Activated gamma-delta T cell treated with anti-CD3 and anti-CD28 coated beads, Interleukin-2, amount 50 U/mL, for 16 hours (primary cell): Measurements from ENCODE around the gene DNAJB5.
"Not testable (repeated sequence)": the region's sequence is repeated elsewhere in the genome, so short reads cannot be mapped to it uniquely, and the experiment has no call there.

Source experiments
- DNase-seq: peaks from one replicate; pipeline ENCODE4 v3.0.0-alpha.2; 2020; ENCODE audit warnings: low read depth

DNAJB5 gene

DNA sequence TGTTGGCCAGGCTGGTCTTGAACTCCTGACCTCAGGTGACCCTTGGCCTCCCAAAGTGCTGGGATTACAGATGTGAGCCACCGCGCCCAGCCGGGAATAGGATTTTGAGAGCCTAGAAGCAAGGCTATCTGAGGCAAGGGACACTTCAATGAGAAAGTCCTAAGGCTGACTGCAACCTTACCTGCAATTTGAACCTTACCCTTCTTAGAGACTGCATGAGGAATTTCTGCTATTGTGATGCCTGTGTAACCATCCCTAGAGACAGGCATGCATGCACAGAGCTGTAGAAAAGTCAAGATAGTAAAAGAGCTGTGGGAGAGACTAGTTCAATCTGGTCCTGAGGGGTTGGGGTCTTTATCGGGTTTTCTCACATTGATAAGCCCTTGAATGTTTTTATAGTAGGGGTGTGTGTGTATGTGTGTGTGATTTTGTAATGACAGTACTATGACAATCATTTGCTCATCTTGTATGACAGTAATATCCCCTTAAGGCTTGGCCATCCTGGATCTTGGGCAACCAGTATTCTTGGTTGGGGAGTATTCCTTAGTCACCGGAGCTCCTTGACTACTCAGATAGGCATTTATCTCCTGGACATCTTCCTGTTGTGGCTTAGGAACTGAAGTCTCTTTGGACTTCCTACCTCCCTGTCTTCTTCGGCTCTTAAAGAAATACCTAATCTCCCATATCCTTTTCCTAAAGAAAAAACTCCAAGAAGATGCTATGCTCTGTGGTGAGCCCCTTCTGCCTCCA is 11.2 kb downstream of the DNAJB5 start:
- no peak for DNase-seq

DNA sequence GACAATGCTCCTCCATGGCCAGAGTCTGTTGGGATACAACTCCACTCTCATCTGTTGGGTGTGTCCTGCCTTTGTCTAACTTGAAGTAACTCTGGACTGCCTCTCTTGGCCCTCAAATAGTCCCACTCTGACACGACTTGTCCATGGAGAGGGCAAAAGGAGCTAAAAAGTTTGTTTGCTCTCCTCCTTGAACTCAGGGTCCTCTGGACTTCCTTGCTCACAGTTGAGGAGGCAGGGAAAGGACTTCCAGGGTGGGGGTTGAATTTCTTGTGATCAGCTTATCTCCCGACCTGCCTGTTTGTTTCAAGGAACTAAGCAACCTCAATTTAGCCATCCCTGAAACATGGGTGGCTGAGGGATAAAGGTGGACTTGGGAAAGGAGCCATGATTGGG is 11.7 kb downstream of the DNAJB5 start:
- DNase-seq = no peak

- no peak for DNase-seq
Measured at GRCh38 chr9:35001803-35002502, 12.4 kb downstream of the DNAJB5 start.

DNA sequence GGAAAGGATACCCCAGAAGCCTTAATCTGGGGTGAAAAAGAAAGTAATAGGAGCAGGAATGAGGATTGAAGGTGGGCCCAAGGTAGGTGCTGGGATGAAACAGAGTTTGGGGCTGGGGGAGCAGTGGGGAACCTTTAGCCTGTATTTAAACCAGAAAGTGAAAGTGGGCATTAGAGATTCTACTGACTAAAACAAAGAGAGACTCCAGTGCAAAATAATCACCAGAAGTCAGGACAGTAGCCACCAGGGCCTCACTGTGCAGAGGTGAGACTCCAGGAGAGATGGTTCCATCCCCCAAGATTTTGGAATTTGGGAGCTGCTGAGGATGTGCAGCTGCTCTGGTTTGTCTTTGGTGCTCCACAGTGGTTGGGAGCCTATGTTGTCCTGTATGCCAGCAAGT is 13.1 kb downstream of the DNAJB5 start:
- DNase-seq = no peak

- DNase-seq = not testable (repeated sequence)
Measured at GRCh38 chr9:35004299-35004698, 14.8 kb downstream of the DNAJB5 start.

GRCh38 chr9:35010351-35010958 is 20.9 kb downstream of the DNAJB5 start:
- DNase-seq = no peak

- DNase-seq = no peak
Measured at GRCh38 chr9:35014517-35014916, 25.0 kb downstream of the DNAJB5 start.

DNA sequence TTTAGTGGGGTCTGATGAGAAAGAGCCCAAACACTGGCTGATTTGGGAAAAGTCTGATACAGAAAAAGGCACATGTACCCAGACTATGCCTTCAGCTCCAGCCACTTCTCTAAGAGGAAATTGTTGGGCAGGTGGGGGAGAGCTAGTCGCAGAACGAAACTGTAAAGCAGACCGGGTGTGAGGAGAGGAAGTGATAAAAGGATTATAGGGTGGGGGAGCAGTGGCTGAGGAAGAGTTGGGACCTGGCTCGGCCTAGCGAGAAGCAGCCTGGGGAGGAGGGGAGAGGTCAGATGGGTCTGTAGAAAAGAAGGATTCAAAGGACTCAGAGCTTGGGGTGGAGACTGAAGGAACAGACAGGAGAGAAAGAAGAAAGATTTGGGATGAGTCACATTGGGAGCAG is 33.9 kb downstream of the DNAJB5 start:
- not testable (repeated sequence) for DNase-seq

GRCh38 chr9:35026671-35027070 is 37.1 kb downstream of the DNAJB5 start:
- DNase-seq = no peak

- no peak for DNase-seq
Measured at GRCh38 chr9:35027374-35027773, 37.8 kb downstream of the DNAJB5 start.

GRCh38 chr9:35027860-35028259 is 38.3 kb downstream of the DNAJB5 start:
- no peak for DNase-seq

- no peak for DNase-seq
Measured at GRCh38 chr9:35028341-35028740, 38.8 kb downstream of the DNAJB5 start.

DNA sequence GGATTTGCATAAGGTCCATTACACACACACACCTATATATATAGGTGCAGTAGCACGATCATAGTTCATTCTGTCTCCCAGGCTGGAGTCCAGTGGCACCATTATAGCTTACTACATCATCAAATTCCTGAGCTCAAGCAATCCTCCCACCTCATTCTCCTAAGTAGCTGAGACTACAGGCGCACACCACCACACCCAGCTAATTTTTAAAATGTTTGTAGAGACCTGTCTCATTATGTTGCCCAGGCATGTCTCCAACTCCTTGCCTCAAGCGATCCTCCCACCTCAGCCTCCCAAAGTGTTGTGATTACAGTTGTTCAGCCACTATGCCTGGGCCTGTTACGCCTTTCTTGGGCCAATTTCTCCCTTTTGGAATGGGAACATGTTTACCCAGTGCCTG is 39.7 kb downstream of the DNAJB5 start:
- no peak for DNase-seq

GRCh38 chr9:35029852-35030251 is 40.3 kb downstream of the DNAJB5 start:
- DNase-seq = no peak

GRCh38 chr9:35033101-35033500 is 43.6 kb downstream of the DNAJB5 start:
- no peak for DNase-seq

DNA sequence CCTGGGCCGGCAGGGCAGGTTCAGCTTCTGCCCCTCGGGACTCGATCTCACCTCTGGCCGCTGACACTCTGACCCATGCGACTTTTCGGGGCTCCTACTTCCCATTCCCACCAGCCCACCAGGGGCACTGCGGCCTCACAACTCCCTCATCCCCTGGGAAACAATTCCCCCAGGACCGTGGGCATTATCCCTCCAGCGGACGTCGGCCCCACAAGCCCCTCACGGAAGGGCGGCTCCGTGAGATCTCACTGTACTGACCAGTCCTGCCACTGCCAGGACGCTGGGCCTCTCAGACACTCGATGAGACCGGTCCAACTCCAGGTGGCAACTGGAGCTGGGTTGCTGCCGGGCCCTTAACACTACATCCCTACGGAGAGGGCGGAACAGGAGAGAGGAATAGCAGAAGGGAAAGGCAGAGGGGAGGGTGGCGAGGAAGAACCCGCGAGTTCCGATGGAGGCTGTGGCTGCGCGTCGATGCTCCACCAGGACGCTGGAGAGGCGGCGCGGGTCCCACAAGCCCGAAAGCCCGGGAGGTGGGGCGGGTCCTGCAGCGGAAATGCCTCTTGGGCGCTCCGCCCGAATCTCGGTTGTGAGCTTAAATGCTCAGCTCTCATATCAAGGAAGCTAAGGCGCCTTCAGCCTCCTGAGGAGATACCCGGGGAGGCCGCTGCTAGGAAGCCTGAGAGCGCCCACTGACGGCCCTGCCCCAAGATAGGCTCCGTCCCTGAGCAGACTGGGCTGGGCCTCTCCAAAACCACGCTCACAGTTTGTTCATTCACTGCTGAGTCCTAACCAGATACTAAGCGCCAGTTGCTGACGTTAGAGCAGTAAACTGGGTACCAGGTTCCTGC is 46.5 kb downstream of the DNAJB5 start:
- peak; percentile 9 for DNase-seq

DNA sequence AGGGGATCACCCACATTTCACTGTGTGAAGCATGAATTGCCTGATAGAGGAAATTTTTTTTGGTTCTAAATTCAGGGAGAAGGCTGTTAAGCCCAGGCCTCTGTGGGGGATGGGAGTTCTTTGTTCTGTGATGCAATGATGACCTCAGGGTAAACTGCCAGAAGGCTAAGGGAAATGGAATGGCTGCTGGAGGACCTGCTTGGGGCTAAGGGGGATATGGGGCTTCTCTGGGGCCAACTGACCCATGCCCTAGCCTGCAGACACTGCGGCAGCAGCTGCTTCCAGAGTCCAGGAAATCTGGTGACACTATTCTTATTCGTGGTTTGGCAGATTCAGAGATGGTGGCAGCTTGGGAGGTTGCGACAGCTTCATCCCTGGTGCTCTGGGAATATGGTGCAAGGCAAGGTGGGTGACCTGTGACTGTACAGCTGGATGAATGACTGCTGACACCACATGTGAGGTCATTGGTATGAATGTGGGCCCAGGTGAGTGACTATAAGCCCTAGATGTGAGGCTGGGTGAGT is 52.6 kb downstream of the DNAJB5 start:
- no peak for DNase-seq

DNA sequence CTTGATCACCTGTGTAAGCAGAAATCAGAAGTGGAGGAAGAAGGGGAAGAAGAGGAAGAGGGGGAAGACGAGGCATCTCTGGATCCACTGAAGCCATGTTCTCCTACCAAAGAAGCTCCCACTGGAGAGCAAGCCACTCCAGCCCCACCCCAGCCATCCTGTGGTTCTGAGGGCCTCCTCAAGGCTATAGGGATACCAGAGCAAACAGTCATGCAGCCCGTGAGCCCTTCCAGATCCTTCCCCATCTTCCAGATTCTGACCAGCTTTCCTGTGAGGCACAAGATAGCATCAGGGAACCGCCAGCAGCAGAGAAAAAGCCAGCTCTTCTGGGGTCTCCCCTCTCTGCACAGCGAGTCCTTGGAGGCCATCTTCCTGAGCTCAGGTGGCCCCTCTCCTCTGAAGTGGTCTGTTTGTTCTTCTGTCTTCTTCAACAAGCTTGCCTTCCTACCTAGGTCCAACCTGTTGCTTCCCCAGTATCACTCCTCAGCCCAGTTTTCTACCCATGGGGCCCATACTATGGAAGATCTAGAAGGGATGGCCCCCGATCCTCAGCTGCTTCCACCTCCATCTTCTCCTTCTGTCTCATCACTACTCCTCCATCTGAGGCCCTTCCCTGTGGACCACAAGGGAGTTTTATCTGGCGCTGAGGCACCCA is 53.5 kb downstream of the DNAJB5 start:
- no peak for DNase-seq

- no peak for DNase-seq
Measured at GRCh38 chr9:35044071-35044470, 54.5 kb downstream of the DNAJB5 start.
